Peyer's patch (tissue), 4 donors: ENCODE measurements around the gene PAPOLG.

Experiments
- POLR2A ChIP-seq, 2 donors: fragments of 450-650 bp; IDR thresholded peaks; one replicate each; pipeline ENCODE4 v1.5.1; 2017; ENCODE audit warnings: antibody characterized with exemption in 2 of 2, mild to moderate bottlenecking in 2 of 2, moderate library complexity in 2 of 2
- TF ChIP-seq, protein P1 (sequence below), 6 experiments: fragments of 450-650 bp in 4 of 6; fragments of 200-600 bp in 2 of 6; sonication (generic) in 1 of 6; IDR thresholded peaks; one replicate each; pipeline ENCODE4 v1.5.1; 2017 to 2019; ENCODE audit warnings: antibody characterized with exemption in 6 of 6, mild to moderate bottlenecking in 3 of 6, moderate library complexity in 1 of 6

GRCh38 chr2:60779426-60779825, 23.4 kb downstream of the PAPOLG start:
- TF ChIP-seq, protein P1, sequence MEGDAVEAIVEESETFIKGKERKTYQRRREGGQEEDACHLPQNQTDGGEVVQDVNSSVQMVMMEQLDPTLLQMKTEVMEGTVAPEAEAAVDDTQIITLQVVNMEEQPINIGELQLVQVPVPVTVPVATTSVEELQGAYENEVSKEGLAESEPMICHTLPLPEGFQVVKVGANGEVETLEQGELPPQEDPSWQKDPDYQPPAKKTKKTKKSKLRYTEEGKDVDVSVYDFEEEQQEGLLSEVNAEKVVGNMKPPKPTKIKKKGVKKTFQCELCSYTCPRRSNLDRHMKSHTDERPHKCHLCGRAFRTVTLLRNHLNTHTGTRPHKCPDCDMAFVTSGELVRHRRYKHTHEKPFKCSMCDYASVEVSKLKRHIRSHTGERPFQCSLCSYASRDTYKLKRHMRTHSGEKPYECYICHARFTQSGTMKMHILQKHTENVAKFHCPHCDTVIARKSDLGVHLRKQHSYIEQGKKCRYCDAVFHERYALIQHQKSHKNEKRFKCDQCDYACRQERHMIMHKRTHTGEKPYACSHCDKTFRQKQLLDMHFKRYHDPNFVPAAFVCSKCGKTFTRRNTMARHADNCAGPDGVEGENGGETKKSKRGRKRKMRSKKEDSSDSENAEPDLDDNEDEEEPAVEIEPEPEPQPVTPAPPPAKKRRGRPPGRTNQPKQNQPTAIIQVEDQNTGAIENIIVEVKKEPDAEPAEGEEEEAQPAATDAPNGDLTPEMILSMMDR (IDR thresholded peaks at IDR 0.05): no peak
- no peak for TF ChIP-seq POLR2A (IDR thresholded peaks at IDR 0.05)
